Hematopoietic multipotent progenitor cell treated with erythropoietin and hydrocortisone succinate and interleukin-3 and kit ligand, for 15 days (in vitro differentiated cells): ENCODE measurements around the gene FBLIM1.

Experiments
- DNase-seq: peaks from one replicate; pipeline ENCODE4 v3.0.0-alpha.2; 2015; ENCODE audit warnings: low spot score

Gene FBLIM1

DNA sequence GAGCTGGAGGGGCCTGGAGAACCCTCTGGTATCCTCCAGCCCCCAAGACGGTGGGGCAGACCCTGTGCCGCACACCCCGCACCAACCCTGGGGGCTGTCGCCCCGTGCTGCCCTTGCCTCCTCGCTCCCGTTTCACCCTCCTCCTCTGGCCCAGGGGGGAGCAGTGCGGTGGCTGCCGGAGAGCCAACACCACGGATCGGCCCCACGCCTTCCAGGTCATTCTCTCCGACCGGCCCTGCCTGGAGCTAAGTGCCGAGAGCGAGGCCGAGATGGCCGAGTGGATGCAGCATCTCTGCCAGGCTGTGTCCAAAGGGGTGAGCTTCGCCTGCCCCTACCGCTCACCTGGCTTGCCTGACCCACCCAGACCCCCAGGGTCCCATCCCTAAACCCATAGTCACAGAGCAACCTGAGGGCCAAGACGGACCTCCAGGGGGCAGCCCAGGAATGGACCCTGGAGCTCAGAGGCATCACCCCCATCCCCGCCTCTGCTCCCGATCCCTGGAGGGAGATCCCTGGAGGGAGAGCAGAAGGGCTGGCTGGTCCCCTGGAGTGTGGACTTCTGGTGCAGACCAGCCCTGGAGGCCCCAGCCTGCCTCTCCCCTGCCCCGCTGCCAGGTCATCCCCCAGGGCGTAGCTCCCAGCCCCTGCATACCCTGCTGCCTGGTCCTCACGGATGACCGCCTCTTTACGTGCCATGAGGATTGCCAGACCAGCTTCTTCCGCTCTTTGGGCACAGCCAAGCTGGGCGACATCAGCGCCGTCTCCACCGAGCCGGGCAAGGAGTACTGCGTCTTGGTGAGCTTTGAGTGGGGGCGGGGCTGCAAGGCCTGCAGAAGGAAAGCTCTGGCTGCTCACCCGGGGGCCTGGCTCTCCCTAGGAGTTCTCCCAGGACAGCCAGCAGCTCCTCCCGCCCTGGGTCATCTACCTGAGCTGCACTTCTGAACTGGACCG lies 26.6 kb upstream of the FBLIM1 start:
- no peak for DNase-seq

DNA sequence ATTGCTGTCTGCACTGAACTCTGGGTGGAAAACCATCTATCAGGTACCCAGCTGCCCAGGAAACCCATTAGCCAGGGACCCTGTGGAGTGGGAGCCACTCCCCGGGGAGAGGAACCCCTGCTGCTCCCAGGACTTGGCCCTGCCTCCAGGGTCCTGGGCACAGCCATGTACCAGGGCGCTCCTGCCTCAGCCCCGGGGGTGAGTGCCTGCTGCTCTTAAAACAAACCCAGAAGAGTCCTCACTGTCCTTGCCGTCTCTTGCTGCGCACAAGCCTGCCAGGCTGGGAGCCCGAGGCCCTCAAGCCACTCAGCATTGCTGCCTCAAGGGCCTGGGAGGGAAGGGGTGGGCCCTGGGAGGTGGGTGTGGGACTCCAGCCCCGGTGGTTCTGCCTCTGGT lies 25.9 kb upstream of the FBLIM1 start:
- no peak for DNase-seq

DNA sequence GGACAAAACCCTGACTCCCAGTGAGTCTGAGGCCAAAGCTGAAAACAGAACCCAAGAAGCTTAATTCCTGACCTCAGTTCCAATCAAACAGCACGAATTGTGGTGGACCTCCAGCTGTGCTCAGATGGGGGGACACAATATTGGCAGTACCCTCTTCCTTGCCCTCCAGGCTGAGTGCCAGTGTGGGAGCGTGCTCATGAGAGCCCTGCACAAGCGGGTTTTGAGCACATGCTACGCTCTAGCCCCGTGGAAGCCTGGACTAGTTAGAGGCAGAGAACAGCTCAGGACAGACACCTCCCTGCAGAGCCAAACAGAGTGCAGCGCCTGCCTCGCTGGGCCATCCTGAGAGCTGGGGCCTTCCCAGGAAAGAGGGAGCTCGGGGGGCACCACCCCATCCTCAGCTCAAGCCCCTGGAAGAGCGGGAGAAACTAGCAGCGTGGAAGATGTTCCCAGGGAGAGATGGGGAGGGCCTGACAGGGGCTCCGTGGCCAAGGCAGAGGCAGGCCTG lies 25.3 kb upstream of the FBLIM1 start:
- no peak for DNase-seq

DNA sequence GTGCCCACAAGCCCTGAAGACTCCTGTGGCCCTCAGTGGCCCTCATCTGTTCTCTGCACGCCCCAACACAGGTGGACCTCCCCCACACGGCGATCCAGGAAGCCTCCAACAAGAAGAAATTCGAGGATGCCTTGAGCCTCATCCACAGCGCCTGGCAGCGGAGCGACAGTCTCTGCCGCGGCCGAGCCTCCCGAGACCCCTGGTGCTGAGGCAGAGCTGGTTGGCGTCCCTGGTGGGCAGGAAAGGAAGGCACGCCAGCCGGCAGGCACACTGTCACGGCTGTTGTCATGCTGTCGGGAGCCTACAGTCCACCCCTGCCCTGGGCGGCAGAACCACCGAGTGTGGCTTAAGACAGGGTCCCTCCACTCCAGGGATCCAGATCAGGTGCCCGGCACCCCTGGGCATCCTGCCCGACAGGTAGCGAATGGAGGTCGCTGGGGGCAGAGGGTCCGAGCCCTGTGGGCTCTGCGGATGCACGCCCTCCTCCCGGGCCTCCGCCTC lies 24.8 kb upstream of the FBLIM1 start:
- no peak for DNase-seq

DNA sequence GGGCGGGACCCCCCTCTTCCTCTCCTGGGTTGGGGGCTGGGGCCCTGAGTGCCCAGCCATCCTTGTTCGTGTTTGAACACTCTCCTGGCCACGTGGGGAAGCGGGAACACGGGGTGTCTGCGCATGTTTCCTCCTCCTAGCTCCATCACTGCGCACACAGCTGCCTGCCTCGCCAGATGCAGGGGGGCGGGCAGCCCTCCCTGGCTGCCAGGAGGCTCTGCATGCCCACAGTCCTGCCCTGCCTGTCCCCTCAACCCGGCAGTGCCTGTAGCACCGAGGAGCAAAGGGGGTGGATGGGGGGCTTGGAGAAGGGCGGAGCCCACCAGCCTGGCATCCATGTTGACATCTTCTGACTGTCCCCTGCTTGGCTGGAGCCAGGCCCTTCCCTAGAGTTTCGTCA lies 24.3 kb upstream of the FBLIM1 start:
- no peak for DNase-seq

DNA sequence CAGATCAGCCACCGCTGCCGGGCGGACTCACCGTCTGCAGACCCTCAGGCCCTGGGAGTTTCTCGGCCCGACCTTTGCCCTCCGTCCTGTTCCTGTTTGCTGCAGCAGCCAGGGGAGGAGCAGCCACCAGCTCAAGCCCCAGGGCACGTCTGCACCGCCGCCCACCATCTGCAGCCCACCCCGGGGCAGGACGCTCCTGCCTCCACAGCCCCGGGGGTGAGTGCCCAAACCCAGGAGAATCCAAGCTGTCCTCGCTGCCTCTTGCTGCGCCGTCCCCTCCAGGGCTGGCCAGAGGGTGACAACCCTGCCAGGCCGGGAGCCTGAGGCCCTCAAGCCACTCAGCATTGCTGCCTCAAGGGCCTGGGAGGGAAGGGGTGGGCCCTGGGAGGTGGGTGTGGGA lies 23.7 kb upstream of the FBLIM1 start:
- DNase-seq = no peak

DNA sequence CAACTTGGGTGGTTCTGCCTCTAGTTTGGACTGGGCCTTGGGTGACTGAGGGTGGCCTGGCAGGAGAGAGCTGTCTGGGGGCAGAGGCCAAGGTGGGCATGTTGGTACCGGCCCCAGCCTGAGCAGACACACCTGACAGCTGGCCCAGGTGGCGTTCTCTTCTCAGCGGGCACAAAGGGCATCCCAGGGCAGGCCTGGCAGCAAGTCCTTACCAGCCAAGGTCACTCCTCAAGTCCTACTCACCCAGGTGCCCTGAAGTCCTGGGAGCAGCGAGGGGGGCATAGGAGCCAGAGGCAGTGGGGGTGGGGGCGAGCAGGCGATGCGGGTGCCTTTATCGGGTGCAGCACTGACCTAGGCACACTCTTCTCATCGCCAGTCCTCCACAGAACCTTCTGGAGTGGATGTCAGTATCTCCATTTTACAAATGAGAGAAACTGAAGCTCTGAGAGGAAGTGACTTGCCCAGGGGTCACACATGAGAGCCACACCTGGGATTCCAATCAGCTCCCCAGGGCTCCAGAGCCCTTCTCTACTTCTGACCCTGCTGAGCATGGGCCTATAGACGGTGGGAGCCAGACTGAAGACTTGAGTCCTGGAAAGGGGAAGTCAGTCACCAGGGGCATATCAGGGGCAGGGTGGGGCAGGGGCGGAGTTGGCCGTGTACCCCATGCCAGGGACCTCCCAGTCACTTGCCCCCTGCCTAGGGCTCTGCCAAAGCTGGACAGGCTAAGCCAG lies 23.1 kb upstream of the FBLIM1 start:
- no peak for DNase-seq

DNA sequence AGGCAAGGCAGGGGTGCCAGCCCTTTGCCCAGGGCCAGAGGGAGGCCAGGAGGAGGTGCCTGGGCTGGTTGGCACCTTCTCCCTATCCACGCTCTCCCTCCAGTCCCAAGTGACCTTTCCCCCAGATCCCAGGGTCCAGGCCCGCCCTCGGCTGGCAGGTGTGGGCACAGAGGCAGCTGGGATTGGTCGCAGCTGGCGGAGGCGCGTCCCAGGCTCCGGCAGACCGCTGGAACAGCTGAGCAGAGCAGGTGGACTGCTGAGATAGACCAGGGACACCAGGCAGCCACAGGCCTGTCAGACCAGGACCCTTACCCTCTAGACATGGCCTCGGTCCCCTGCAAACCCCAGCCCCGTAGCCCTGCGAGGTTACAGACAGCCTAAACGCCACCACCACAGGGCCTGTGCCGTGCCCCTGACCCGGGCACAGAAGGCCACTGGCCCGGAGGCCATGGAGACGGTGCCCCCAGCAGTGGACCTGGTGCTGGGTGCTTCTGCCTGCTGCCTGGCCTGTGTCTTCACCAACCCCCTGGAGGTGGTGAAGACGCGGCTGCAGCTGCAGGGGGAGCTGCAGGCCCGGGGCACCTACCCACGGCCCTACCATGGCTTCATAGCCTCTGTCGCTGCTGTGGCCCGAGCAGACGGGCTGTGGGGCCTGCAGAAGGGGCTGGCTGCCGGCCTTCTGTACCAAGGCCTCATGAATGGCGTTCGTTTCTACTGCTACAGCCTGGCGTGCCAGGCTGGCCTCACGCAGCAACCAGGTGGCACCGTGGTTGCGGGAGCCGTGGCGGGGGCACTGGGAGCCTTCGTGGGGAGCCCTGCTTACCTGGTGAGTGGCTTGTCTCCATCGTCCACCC lies 22.3 kb upstream of the FBLIM1 start, which contains the start of gene SLC25A34:
Gene SLC25A34 (plus strand): TSS at position 221 of the 854 bp plus-strand sequence. CDS start 228 bp downstream, at position 449.
- DNase-seq = no peak

DNA sequence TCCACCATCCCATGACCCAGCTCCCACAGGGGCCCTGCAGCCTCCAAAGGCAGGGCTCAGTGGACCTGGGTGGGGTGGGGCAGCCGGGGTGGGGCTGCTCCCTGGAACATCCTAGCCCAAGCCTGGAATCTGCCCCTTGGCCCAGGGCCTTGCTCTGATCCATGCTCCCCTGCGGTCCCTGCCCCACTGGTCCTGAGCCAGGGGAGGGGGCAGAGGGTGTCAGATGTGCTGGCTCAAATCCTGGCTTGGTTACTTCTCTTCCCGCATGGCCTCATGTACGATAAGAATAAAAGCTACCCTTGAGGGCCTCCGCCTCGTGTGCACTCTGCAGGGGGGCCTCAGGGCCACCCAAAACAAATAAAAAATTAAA lies 21.7 kb upstream of the FBLIM1 start:
- DNase-seq = no peak

DNA sequence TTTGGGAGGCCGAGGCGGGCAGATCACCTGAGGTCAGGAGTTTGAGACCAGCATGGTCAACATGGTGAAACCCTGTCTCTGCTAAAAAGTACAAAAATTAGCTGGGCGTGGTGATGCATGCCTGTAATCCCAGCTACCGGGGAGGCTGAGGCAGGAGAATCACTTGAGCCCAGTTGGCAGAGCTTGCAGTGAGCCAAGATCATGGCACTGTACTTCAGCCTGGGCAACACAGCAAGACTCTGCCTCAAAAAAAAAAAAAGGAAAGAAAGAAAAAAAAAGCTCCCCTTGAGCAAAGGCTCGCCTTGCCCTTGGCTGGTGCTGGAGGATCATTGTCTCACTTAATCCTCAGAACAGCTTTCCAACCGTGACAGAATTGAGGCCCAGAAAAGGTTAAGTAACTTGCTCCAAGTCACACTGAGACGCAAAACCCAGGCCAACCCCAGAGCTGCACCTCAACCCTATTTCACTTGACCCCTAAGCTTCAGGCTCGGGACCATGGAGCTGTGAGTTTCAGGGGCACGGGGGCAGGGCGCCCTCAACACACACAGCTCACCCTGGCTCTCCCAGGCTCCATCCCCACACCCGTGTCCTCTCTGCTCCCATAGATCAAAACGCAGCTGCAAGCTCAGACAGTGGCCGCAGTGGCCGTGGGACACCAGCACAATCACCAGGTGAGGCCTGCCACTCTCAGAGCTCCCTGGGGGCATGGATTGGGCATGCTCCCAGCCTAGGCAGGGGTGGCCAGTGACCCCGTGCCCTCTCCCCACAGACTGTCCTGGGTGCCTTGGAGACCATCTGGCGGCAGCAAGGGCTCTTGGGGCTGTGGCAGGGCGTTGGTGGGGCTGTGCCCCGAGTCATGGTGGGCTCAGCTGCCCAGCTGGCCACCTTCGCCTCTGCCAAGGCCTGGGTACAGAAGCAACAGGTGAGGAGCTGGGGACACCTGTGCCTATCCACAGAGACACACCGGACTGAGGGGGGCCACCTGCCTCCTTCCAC lies 21.0 kb upstream of the FBLIM1 start:
- no peak for DNase-seq

DNA sequence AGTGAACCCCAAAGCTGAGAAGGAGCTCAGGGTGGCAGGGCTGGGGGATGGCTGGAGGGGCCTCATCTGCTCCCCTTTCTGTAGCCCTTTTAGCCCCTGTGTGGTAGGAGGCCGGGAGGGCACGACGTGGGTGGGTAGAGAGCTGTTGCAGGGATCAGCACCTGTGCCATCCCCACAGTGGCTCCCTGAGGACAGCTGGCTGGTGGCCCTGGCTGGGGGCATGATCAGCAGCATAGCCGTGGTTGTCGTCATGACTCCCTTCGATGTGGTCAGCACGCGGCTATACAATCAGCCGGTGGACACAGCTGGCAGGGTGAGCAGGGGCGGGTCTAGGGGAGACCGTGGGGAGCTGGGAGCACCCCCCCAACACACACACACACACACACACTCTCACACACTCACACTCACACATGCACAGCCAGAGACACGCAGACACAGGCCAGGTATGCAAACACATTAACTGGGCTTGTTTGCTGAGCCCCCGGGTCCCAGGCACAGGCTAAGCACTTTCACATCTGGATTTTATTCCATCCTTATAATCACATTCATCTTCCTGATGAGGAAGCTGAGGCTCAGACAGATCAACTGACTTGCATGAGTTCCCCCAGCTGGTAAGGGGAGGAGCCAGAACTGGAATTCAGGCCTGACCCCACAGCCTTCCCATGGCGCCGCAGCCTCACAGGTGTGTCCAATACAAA lies 20.0 kb upstream of the FBLIM1 start:
- no peak for DNase-seq

DNA sequence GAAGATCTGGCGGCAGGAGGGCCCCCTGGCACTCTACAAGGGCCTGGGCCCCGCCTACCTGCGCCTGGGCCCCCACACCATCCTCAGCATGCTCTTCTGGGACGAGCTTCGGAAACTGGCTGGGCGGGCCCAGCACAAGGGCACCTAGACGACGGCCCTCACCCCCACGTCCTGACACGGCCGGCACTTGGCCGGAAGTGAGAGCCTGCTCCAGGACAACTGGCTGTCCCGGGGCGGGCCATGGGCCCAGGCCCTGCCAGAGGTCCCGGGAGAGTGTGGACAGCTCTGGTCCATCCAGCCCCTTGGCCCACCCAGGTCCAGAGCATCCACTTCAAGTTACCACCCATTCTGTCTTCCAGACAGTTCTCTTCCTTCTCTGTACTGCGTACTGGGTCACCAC lies 19.3 kb upstream of the FBLIM1 start:
- DNase-seq = no peak

DNA sequence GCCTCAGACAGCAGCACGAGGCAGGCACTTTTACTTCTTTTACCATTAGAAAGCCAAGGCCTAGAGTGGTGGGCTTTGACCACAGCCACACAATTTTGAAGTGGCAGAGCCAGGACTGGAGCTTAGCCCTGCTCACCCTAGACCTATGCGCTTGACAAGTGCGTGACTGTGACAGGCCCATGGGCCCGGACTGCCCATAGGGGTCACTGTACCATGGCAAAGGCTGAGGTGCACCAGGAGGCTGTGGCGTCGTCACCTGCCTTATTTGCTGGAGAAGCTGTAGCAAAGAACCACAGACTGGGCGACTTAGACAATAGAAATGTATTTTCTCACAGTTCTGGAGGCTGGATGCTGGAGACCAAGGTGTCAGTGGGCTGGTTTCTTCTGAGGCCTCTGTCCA lies 18.9 kb upstream of the FBLIM1 start:
- DNase-seq = no peak

DNA sequence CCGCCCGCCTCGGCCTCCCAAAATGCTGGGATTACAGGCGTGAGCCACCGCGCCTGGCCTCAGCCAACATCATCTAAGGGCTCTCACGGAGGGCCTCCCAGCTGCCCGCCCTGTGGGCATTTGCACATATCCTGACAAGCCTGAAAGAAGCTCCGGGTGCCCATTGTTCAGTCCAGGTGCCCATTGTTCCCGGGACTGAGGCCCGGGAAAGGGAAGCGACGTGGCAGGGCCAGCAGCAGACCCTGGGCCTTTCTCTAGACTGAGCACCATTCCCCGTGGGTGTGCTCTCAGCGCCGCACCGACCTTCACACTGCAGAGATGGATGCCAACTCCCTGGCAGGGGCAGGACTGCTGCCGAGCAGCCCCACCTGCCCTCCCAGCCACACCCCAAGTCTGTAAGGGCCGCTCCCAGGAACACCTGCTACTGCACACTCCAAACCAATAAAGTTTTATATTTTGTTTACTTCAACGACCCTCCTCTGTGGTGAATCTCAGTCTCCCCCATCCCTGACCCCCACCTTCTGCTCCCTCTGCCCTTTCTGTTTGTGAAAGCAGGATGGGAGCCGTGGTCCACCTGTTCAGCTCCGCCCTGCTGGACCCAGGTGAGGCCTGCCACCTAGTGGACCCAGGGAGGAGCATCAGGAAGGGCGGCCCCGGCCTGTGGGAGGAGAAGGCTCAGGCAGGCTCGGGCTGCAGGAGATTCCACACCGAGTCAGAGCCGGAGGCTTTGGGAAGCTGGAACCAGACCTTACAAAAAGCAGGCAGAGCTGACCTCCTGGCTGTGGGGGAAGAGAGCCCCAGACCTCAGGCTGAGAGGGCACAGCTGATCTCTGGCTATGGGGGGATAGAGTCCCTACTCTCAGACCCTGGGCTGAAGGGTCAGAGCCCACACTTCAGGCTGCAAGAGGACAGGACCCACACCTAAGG lies 17.4 kb upstream of the FBLIM1 start:
- DNase-seq = peak; percentile 64

DNA sequence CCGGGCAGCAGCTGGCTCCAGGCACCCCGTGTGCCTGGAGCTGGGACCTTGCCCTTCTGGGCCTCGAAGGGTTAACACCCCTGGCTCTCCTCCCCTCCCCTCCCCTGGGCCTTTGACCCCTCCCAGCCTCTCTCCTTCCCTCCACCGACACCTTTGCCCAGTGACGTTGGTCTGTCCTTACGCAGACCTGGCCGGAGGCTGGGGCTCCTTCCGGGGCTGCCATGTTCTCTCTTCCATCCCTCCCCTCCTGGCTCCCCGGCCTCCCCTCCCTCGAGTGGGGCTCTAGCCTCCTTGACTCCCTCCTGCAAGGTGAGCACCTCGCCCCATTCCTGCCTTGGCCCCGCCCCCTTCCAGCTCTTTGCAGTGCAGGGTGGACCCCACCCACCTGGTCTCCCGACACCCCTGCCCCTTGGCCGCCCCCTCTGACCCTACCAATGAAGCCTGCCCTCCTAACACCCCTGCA lies 16.2 kb upstream of the FBLIM1 start, which contains the start of gene TMEM82:
Gene TMEM82 (plus strand): TSS at position 161 of the 463 bp plus-strand sequence. CDS start 61 bp downstream, at position 222.
- DNase-seq = no peak

DNA sequence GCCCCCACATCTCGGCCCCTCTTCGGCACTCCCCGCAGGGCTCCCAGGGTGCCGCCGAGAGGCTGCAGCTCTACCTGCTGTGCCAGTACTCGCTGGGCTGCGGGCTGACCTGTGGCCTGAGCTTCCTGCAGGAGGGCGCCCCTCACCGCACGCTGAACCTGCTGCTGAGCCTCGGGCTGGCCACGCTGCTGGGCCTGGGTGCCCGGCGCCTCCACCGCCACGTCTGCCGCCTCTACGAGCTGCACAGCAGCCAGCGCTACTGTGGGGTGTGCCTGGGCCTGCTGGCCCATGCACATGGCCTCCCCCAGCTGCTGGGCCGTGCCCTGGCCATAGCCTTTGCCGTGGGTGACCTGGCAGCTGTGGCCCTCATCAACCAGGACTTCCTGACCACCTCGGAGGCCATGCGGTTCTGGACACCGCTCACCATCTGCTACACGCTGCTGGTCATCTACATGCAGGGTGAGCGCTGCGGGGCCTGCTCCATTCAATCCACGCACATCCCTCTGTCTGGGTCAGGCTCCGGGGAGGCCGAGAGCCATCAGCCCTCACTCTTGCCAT lies 14.4 kb upstream of the FBLIM1 start:
- DNase-seq = no peak

DNA sequence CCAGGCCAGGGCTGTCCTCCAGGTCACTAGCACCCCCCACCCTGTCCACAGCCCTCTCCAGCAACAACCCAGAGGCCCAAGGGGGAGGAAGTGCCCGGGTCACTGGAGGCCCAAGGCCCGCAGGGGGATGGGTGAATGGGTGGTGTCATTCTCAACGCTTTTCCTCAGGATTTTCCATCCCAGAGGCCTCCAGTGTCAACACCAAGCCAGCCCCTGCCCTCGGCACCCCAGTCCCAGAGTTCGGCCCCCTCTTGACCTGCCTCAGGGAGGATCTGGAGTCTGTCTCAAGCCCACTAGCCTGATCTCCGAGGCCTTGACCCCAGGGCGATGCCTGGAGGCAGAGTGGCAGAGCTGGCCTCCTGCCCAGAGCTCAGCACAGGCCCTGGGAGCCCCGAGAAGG lies 11.2 kb upstream of the FBLIM1 start:
- DNase-seq = no peak

DNA sequence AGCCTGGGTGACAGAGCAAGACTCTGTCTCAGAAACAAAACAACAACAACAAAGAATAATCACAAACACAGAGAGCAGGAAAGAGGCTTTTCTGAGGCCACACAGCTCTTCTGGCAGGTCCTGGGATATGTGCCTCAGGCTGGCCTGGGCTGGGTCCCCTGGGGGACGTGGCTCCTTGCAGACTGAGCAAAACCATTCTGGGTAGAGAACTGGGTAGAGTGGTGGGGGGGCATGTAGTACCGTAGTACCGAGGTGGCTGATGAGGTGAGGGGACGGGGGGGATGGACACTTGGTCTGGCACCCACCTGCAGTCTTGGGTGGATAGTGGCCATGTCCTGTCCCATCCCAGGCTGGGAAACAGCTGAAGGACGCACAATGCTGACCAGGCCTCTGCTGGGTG lies 10.3 kb upstream of the FBLIM1 start:
- DNase-seq = no peak
